Breast epithelium (tissue), 4 donors: ENCODE data around the gene KRTAP10-8. TPM values are rescaled to one million over a fixed set of nuclear protein-coding genes. Genes with fewer than 3 reads are reported as not detected.

ENCODE experiments used
- DNase-seq, 2 donors: peaks; one replicate each; pipeline ENCODE4 v3.0.0-alpha.2; 2019; ENCODE audit warnings: low spot score in 2 of 2
- H3K27ac ChIP-seq, 2 donors: fragments of 200-600 bp; sonication (generic) in 1 of 2; one replicate each; pipeline ENCODE4 v1.5.1; 2016 to 2019; ENCODE audit warnings: mild to moderate bottlenecking in 1 of 2
- H3K27me3 ChIP-seq, 2 donors: fragments of 200-600 bp; sonication (generic) in 1 of 2; one replicate each; pipeline versions ENCODE4 v1.5.1 to v1.6.0; 2017 to 2019; ENCODE audit warnings: control low read depth in 1 of 2, mild to moderate bottlenecking in 1 of 2
- H3K36me3 ChIP-seq: fragments of 200-600 bp; one replicate; pipeline ENCODE4 v1.5.1; 2019
- H3K4me1 ChIP-seq, 2 donors: fragments of 200-600 bp; sonication (generic); one replicate each; pipeline ENCODE4 v1.5.1; 2016 to 2019; ENCODE audit warnings: control low read depth in 1 of 2
- H3K4me3 ChIP-seq, 3 donors: fragments of 200-600 bp; sonication (generic); 1 replicate in 2 of 3; 2 replicates in 1 of 3; pipeline ENCODE4 v1.5.1; 2016 to 2019; ENCODE audit warnings: mild to moderate bottlenecking in 3 of 3, moderate library complexity in 2 of 3
- H3K9me3 ChIP-seq, 2 donors: fragments of 200-600 bp; sonication (generic) in 1 of 2; one replicate each; pipeline ENCODE4 v1.5.1; 2016 to 2019; ENCODE audit warnings: control low read depth in 1 of 2
- POLR2A ChIP-seq: fragments of 450-650 bp; IDR thresholded peaks from one replicate; pipeline ENCODE4 v1.6.1; 2016; ENCODE audit warnings: antibody characterized with exemption, mild to moderate bottlenecking, moderate library complexity
- POLR2AphosphoS5 ChIP-seq, 3 donors: sonication (generic); formaldehyde crosslinking; IDR thresholded peaks; one replicate each; pipeline ENCODE4 v1.6.1; 2017; ENCODE audit warnings: antibody characterized with exemption in 3 of 3
- intact Hi-C: fragments of 100-400 bp; cut with DNase I; formaldehyde crosslinking; loops from one replicate; pipeline ENCODE4 v1.15.1; 2023; ENCODE audit warnings: low total_unique reads
- total RNA-seq, 3 donors: library from RNA; depleted of rRNA; stranded (reverse); fragments of >200 nt; gene quantifications; one replicate each; pipeline ENCODE4 v1.1.0, GENCODE V29; 2016
- TF ChIP-seq, protein P1 (sequence below), 3 donors: fragments of 450-650 bp; IDR thresholded peaks; one replicate each; pipeline ENCODE4 v1.5.1; 2016 to 2017; ENCODE audit warnings: antibody characterized with exemption in 3 of 3, mild to moderate bottlenecking in 3 of 3, moderate library complexity in 3 of 3

KRTAP10-8 gene
- total RNA-seq, 3 donors from 2014 or later: not detected

- no peaks in the 10 kb centered on the region for H3K36me3 ChIP-seq
- TF ChIP-seq, protein P1, sequence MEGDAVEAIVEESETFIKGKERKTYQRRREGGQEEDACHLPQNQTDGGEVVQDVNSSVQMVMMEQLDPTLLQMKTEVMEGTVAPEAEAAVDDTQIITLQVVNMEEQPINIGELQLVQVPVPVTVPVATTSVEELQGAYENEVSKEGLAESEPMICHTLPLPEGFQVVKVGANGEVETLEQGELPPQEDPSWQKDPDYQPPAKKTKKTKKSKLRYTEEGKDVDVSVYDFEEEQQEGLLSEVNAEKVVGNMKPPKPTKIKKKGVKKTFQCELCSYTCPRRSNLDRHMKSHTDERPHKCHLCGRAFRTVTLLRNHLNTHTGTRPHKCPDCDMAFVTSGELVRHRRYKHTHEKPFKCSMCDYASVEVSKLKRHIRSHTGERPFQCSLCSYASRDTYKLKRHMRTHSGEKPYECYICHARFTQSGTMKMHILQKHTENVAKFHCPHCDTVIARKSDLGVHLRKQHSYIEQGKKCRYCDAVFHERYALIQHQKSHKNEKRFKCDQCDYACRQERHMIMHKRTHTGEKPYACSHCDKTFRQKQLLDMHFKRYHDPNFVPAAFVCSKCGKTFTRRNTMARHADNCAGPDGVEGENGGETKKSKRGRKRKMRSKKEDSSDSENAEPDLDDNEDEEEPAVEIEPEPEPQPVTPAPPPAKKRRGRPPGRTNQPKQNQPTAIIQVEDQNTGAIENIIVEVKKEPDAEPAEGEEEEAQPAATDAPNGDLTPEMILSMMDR (IDR thresholded peaks at IDR 0.05): no peak
- TF ChIP-seq POLR2AphosphoS5 (IDR thresholded peaks at IDR 0.05): no peak
- no peak for TF ChIP-seq POLR2A
- H3K4me1 ChIP-seq: no peaks in the 10 kb centered on the region
- intact Hi-C loops: no loop called here
- H3K4me3 ChIP-seq: no peak overlapping the region
- no peak overlapping the region for H3K27ac ChIP-seq
- peaks cover 3 to 25% of the 10 kb centered on the region in 2 donors for H3K9me3 ChIP-seq
- no peak for DNase-seq
- peaks cover 0 to 33% of the 10 kb centered on the region in 2 donors for H3K27me3 ChIP-seq
Measured at GRCh38 chr21:44618909-44619308, 7.0 kb downstream of the KRTAP10-8 start.

- no peak overlapping the region for H3K27ac ChIP-seq
- DNase-seq: no peak
- H3K4me1 ChIP-seq: no peaks in the 10 kb centered on the region
- H3K27me3 ChIP-seq: peaks cover 0 to 23% of the 10 kb centered on the region in 2 donors
- H3K9me3 ChIP-seq: peaks cover 11 to 35% of the 10 kb centered on the region in 2 donors
- TF ChIP-seq, protein P1 (IDR thresholded peaks at IDR 0.05): no peak
- TF ChIP-seq POLR2A: no peak
- TF ChIP-seq POLR2AphosphoS5 (IDR thresholded peaks at IDR 0.05): no peak
- intact Hi-C loops: no loop called here
- no peaks in the 10 kb centered on the region for H3K36me3 ChIP-seq
- H3K4me3 ChIP-seq: no peak overlapping the region
Measured at GRCh38 chr21:44619886-44620285, 8.0 kb downstream of the KRTAP10-8 start.

- intact Hi-C loops: no loop called here
- TF ChIP-seq POLR2A (no peak), POLR2AphosphoS5 (IDR thresholded peaks at IDR 0.05) (no peak)
- TF ChIP-seq, protein P1 (IDR thresholded peaks at IDR 0.05): no peak
Measured at GRCh38 chr21:44623575-44623974, 11.7 kb downstream of the KRTAP10-8 start.

GRCh38 chr21:44625756-44626155 lies 13.9 kb downstream of the KRTAP10-8 start:
- Histone ChIP-seq H3K9me3 (peaks cover 19 to 35% of the 10 kb centered on the region in 2 donors), H3K4me1 (no peaks in the 10 kb centered on the region), H3K27ac (no peak overlapping the region), H3K36me3 (no peaks in the 10 kb centered on the region), H3K4me3 (no peak overlapping the region), H3K27me3 (peaks cover 0 to 17% of the 10 kb centered on the region in 2 donors)
- intact Hi-C loops: no loop called here
- TF ChIP-seq POLR2AphosphoS5 (IDR thresholded peaks at IDR 0.05): no peak
- TF ChIP-seq, protein P1 (IDR thresholded peaks at IDR 0.05): no peak
- no peak for TF ChIP-seq POLR2A
- no peak for DNase-seq

More at GRCh38 chr21:44623575-44623974, 11.7 kb downstream of the KRTAP10-8 start:
- Histone ChIP-seq H3K36me3 (no peaks in the 10 kb centered on the region), H3K27ac (no peak overlapping the region), H3K27me3 (peaks cover 0 to 20% of the 10 kb centered on the region in 2 donors), H3K4me1 (no peaks in the 10 kb centered on the region), H3K4me3 (no peak overlapping the region), H3K9me3 (peaks cover 11 to 38% of the 10 kb centered on the region in 2 donors)
- no peak for DNase-seq

GRCh38 chr21:44626262-44626661 lies 14.4 kb downstream of the KRTAP10-8 start:
- H3K9me3 ChIP-seq: peaks cover 24 to 40% of the 10 kb centered on the region in 2 donors
- no peak overlapping the region for H3K27ac ChIP-seq
- TF ChIP-seq, protein P1 (IDR thresholded peaks at IDR 0.05): no peak
- no peak for TF ChIP-seq POLR2AphosphoS5 (IDR thresholded peaks at IDR 0.05)
- no peak for TF ChIP-seq POLR2A
- intact Hi-C loops: no loop called here
- DNase-seq: no peak
- H3K4me3 ChIP-seq: no peak overlapping the region
- peaks cover 0 to 17% of the 10 kb centered on the region in 2 donors for H3K27me3 ChIP-seq
- H3K4me1 ChIP-seq: no peaks in the 10 kb centered on the region
- H3K36me3 ChIP-seq: no peaks in the 10 kb centered on the region
